T-cell (primary cell): Measurements from ENCODE around the gene NHS. TPM values are rescaled to one million over a fixed set of nuclear protein-coding genes. Genes with fewer than 3 reads are reported as not detected.
"Not testable (repeated sequence)": the region's sequence is repeated elsewhere in the genome, so short reads cannot be mapped to it uniquely, and the experiment has no call there.

Experiments used
- ATAC-seq, 4 experiments: fragments of 200-7000 bp in 3 of 4; fragments of 150-1000 bp in 1 of 4; cut with Tn5 transposase; replicated peaks in 1 of 4; 1 replicate in 3 of 4; 2 replicates in 1 of 4; pipeline ENCODE4 v1.10.0; 2021; ENCODE audit warnings: moderate library complexity in 3 of 4, mild to moderate bottlenecking in 2 of 4, moderate number of reproducible peaks in 1 of 4
- CTCF ChIA-PET, 2 donors: fragments of 300-600 bp; sonication (Branson Sonifier 250); formaldehyde crosslinking; loops; one replicate each; lab custom pipeline; 2022; ENCODE audit warnings: antibody characterized with exemption in 2 of 2; lab: Charles Lee
- POLR2A ChIA-PET, 2 donors: fragments of 300-600 bp; sonication (Branson Sonifier 250); formaldehyde crosslinking; loops; one replicate each; lab custom pipeline; 2022; ENCODE audit warnings: antibody characterized with exemption in 2 of 2; lab: Charles Lee
- DNase-seq, 35 experiments: peaks; one replicate each; pipeline versions ENCODE4 v3.0.0 to v3.0.0-alpha.2; 2013 to 2023
- H3K27ac ChIP-seq: one replicate; pipeline ENCODE4 v1.5.1; 2013; ENCODE audit warnings: low read length
- H3K27me3 ChIP-seq, 2 experiments: replicated peaks in 1 of 2; 1 replicate in 1 of 2; 2 replicates in 1 of 2; pipeline versions ENCODE4 v1.6.1 to v1.7.0; 2013; ENCODE audit warnings: low read length in 1 of 2, mixed read lengths in 1 of 2; ENCODE audit not compliant: control insufficient read depth in 2 of 2, insufficient read depth in 2 of 2; ENCODE audit errors: extremely low read depth in 1 of 2
- H3K36me3 ChIP-seq, 2 donors: 1 replicate in 1 of 2; 2 replicates in 1 of 2; pipeline versions ENCODE4 v1.6.1 to v1.7.0; 2013; ENCODE audit warnings: low read length in 1 of 2; ENCODE audit not compliant: control insufficient read depth in 2 of 2, insufficient read depth in 1 of 2; ENCODE audit errors: extremely low read depth in 1 of 2
- H3K4me1 ChIP-seq, 2 experiments: 1 replicate in 1 of 2; 2 replicates in 1 of 2; pipeline versions ENCODE4 v1.6.1 to v1.7.0; 2013; ENCODE audit warnings: low read length in 2 of 2, mixed read lengths in 1 of 2; ENCODE audit not compliant: insufficient read depth in 2 of 2, control insufficient read depth in 1 of 2; ENCODE audit errors: extremely low read depth in 1 of 2
- H3K4me3 ChIP-seq, 2 donors: 1 replicate in 1 of 2; 2 replicates in 1 of 2; pipeline versions ENCODE4 v1.5.1 to v1.7.0; 2013; ENCODE audit warnings: mild to moderate bottlenecking in 2 of 2, low read length in 1 of 2, moderate library complexity in 1 of 2; ENCODE audit not compliant: control insufficient read depth in 1 of 2; ENCODE audit errors: extremely low read depth in 1 of 2
- H3K9me3 ChIP-seq: 2 replicates; pipeline ENCODE4 v1.7.0; 2013
- H3K27ac Mint-ChIP-seq, 2 donors: one replicate each; pipeline ENCODE4 v1.8.0; 2020 to 2021; ENCODE audit warnings: mild to moderate bottlenecking in 2 of 2, mixed read lengths in 2 of 2
- H3K27me3 Mint-ChIP-seq, 2 donors: one replicate each; pipeline ENCODE4 v1.8.0; 2021 to 2022; ENCODE audit warnings: mixed read lengths in 2 of 2
- H3K36me3 Mint-ChIP-seq: one replicate; pipeline ENCODE4 v1.8.0; 2021; ENCODE audit warnings: mixed read lengths
- H3K4me1 Mint-ChIP-seq, 3 donors: one replicate each; pipeline ENCODE4 v1.8.0; 2020 to 2022; ENCODE audit warnings: mixed read lengths in 3 of 3, mild to moderate bottlenecking in 1 of 3
- H3K4me3 Mint-ChIP-seq, 3 donors: one replicate each; pipeline ENCODE4 v1.8.0; 2020 to 2022; ENCODE audit warnings: mild to moderate bottlenecking in 3 of 3, mixed read lengths in 3 of 3, moderate library complexity in 3 of 3
- H3K9me3 Mint-ChIP-seq, 3 donors: one replicate each; pipeline ENCODE4 v1.8.0; 2020 to 2022; ENCODE audit warnings: mixed read lengths in 3 of 3
- WGBS: methylation state at CpG from one replicate; pipeline ENCODE4 v1.1.5; 2013; ENCODE audit warnings: missing lambda C conversion rate; ENCODE audit not compliant: insufficient coverage; 5-methylcytosine and 5-hydroxymethylcytosine counted together
- total RNA-seq, 35 experiments: library from RNA in 6 of 35; stranded (reverse) in 6 of 35; fragments of 120-200 nt in 1 of 35; gene quantifications; one replicate each; pipeline versions ENCODE4 v1.2.1 to v1.2.4 and lab custom pipeline; 2013 to 2026

Gene NHS
- total RNA-seq, 5 donors from 2014 or later (not counting 1 experiment from before 2014, with no cell fraction given), result 0.03 to 0.20 (median 0.11) TPM; not detected in 1

DNA sequence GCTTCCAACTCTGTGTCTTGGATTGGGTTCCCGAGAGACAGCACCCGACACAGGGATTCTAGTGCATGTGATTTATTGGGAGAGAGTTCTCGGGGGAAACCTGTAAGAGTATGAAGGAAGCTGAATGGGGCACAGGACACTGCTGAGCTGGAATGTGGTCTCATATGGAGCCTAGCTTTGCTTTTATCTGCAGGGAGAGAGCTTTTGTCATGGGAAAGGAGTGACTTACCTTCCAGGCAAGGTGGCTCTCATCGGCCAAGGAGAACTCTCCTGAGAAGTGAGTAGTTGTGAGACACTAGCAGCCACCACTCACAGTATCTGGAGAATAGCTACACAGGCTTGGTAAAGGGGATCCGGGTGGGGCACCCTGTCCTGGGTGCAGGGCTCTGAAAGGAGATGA is 124.5 kb downstream of the NHS start:
- Mint-ChIP-seq H3K27ac (no peak overlapping the region), H3K9me3 (no peaks in the 10 kb centered on the region), H3K4me3 (no peak overlapping the region), H3K36me3 (no peaks in the 10 kb centered on the region), H3K4me1 (no peaks in the 10 kb centered on the region), H3K27me3 (peaks cover under 1 to 11% of the 10 kb centered on the region in 2 donors)
- Histone ChIP-seq H3K4me3 (no peak overlapping the region), H3K9me3 (no peaks in the 10 kb centered on the region), H3K36me3 (no peaks in the 10 kb centered on the region), H3K4me1 (no peaks in the 10 kb centered on the region), H3K27ac (no peak overlapping the region), H3K27me3 (peaks cover 0 to 3% of the 10 kb centered on the region in 2 experiments)
- POLR2A ChIA-PET, result no interaction called here
- no peak for DNase-seq
- ATAC-seq, result no peak
- no CpG with 5 or more reads among the region's 5 CpGs for WGBS
- CTCF ChIA-PET, result no interaction called here

DNA sequence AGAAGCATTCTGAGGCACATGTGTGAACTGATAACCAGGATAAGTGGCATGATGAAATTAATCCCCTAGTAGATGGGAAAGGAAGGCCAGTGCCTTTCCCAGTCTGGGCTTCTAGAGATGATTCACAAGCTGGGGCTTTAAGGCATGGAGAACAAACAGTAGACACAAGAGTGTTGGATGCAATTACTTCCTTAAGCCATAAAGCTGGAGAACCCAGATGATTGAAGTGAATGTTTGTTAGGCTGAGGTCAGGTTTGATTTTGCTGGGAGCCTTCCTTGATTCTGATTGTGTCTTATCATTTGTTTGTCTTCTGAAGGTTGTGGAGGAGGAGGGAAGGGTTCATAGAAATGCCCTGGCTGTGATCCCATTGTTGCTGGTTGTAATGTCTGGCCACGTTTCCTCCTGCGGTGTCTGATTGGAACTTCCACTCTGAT is 125.2 kb downstream of the NHS start:
- H3K36me3 ChIP-seq, result no peaks in the 10 kb centered on the region
- Mint-ChIP-seq H3K27ac (no peak overlapping the region), H3K36me3 (no peaks in the 10 kb centered on the region), H3K4me1 (no peaks in the 10 kb centered on the region), H3K9me3 (no peaks in the 10 kb centered on the region), H3K4me3 (no peak overlapping the region), H3K27me3 (peaks cover 0 to 11% of the 10 kb centered on the region in 2 donors)
- no peaks in the 10 kb centered on the region for H3K4me1 ChIP-seq
- H3K27me3 ChIP-seq, result peaks cover 0 to 3% of the 10 kb centered on the region in 2 experiments
- no peaks in the 10 kb centered on the region for H3K9me3 ChIP-seq
- CTCF ChIA-PET, result no interaction called here
- ATAC-seq (no peak), DNase-seq (no peak)
- H3K4me3 ChIP-seq, result no peak overlapping the region
- POLR2A ChIA-PET, result no interaction called here
- WGBS, result 0% methylated on average over 1 of the region's 2 CpGs
- H3K27ac ChIP-seq, result no peak overlapping the region

DNA sequence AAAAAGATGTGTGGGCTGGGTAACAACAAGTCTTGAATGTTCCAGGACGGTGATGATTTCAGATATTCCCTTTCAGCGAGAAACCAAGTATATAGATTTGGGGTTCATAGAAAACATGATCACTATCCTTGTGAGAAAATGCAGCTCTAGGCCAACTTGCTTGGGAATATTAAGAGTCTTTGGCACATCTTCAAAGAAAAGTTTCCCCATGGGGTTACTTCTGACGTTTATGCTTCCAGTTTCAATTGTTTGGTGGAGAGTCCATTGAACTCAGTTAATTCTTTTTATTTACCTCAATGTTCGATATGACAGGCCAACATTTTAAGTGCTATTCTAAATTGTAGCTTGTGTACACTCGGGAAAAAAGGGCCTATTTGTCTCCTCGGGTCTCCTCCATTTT is 126.7 kb downstream of the NHS start:
- Histone ChIP-seq H3K27ac (no peak overlapping the region), H3K36me3 (no peaks in the 10 kb centered on the region), H3K4me3 (no peak overlapping the region), H3K27me3 (no peaks in the 10 kb centered on the region), H3K4me1 (no peaks in the 10 kb centered on the region), H3K9me3 (no peaks in the 10 kb centered on the region)
- Mint-ChIP-seq H3K27me3 (peaks cover 0 to 11% of the 10 kb centered on the region in 2 donors), H3K9me3 (no peaks in the 10 kb centered on the region), H3K4me1 (no peaks in the 10 kb centered on the region), H3K36me3 (no peaks in the 10 kb centered on the region), H3K4me3 (no peak overlapping the region), H3K27ac (no peak overlapping the region)
- DNase-seq, result no peak
- 100% methylated on average over 2 of the region's 6 CpGs for WGBS
- ChIA-PET POLR2A (no interaction called here), CTCF (no interaction called here)
- no peak for ATAC-seq

DNA sequence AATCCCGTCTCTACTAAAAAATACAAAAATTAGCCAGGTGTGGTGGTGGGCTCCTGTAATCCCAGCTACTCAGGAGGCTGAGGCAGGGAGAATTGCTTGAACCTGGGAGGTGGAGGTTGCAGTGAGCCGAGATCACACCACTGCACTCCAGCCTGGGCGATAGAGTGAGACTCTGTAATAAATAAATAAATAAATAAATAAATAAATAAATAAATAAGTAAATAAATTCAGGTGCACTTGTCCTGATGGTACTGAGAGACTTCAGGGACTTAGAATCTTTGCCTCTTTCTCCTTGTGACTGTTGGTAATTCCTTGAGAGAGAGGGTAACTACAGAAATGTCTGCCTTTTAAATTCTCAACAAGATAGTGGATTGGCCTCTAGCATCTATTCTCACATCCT is 131.4 kb downstream of the NHS start:
- no CpG with 5 or more reads among the region's 3 CpGs for WGBS
- H3K4me3 ChIP-seq, CTCF ChIA-PET, ATAC-seq, H3K36me3 Mint-ChIP-seq, H3K9me3 ChIP-seq, H3K9me3 Mint-ChIP-seq, H3K4me1 ChIP-seq, H3K27me3 Mint-ChIP-seq, H3K27me3 ChIP-seq, H3K27ac Mint-ChIP-seq, DNase-seq, POLR2A ChIA-PET, H3K4me3 Mint-ChIP-seq, H3K27ac ChIP-seq, H3K36me3 ChIP-seq, H3K4me1 Mint-ChIP-seq: not testable (repeated sequence)

DNA sequence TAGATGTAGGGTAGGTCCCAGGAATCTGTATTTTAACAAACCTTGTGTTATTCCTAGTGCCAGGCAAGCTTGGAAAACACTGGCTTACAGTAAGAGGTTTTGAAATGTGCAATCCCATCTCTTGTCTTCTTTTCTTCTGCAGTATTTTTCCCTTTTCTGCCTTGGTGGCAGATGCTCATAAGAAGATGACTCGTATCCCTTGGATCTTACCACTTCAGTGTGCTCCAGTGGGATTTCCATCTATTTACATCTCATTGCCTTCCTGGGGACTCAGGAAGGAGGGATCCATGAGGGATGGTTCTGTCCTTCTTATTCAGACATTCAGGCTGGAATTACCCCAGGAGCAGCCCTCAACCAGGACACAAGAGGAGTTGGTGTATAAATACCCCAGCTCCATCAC is 136.6 kb downstream of the NHS start:
- ATAC-seq (no peak), DNase-seq (no peak)
- Mint-ChIP-seq H3K9me3 (peaks cover 5 to 8% (median 8%) of the 10 kb centered on the region in 3 donors), H3K4me3 (no peak overlapping the region), H3K36me3 (no peaks in the 10 kb centered on the region), H3K27me3 (peaks cover 0 to 15% of the 10 kb centered on the region in 2 donors), H3K27ac (no peak overlapping the region), H3K4me1 (no peaks in the 10 kb centered on the region)
- Histone ChIP-seq H3K4me3 (no peak overlapping the region), H3K9me3 (no peaks in the 10 kb centered on the region), H3K27me3 (no peaks in the 10 kb centered on the region), H3K36me3 (no peaks in the 10 kb centered on the region), H3K4me1 (no peaks in the 10 kb centered on the region), H3K27ac (no peak overlapping the region)
- ChIA-PET POLR2A (no interaction called here), CTCF (no interaction called here)
- WGBS, result no CpG with 5 or more reads among the region's 1 CpG

DNA sequence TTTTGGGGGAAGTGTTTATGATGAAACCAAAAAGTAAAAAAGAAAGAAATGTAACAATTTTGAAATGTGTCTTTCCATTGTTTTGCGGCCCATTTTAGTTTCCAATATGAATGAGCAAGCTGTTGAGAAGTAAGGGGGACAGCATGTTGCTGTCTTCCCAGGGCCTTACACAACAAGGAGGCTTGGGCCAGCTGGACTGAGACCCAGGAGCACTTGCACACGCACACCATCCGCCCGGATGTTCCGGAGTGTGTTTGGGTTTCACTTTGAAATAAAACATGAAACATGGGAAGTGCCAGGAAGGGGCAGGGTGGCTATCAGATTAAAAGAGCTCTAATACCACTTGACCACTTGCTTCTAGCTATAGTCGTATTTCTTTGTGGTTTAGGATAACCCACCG is 144.4 kb downstream of the NHS start:
- Histone ChIP-seq H3K4me1 (no peaks in the 10 kb centered on the region), H3K9me3 (no peaks in the 10 kb centered on the region), H3K4me3 (no peak overlapping the region), H3K27ac (no peak overlapping the region), H3K36me3 (no peaks in the 10 kb centered on the region), H3K27me3 (no peaks in the 10 kb centered on the region)
- peaks cover 0 to 21% of the 10 kb centered on the region in 2 donors for H3K27me3 Mint-ChIP-seq
- ChIA-PET CTCF (no interaction called here), POLR2A (no interaction called here)
- H3K4me3 Mint-ChIP-seq, result no peak overlapping the region
- no peak overlapping the region for H3K27ac Mint-ChIP-seq
- WGBS, result no CpG with 5 or more reads among the region's 7 CpGs
- H3K36me3 Mint-ChIP-seq, result no peaks in the 10 kb centered on the region
- peaks cover 0 to 3% (median 0%) of the 10 kb centered on the region in 3 donors for H3K9me3 Mint-ChIP-seq
- DNase-seq (no peak), ATAC-seq (no peak)
- no peaks in the 10 kb centered on the region for H3K4me1 Mint-ChIP-seq

DNA sequence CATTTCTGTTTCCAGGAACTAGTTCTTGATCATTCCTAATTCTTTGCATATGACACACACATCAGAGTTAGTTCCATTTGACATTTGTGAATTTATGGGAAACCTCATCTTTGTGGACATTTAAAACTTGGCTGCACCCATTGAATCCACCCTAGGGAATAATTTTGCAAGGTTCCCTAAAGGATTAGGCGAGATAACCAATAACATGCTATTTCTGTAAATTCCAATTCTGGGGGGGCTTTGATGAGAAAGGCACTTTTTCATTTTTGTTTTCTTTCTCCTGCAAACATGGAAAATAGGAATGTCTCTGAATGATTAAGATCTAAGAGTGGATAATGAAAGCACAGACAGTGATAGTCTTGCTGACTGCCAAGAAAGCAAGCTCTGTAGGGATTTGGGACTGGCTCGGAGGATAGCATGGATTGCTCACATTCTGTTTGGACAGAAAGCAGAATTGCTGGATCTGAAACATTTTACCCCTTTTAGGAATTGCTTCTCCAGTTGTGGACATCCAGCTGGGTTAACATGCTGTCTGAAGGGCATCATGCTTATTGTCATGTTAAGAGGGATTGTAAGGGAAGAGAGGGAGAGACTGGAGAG is 145.1 kb downstream of the NHS start:
- Histone ChIP-seq H3K4me3 (no peak overlapping the region), H3K36me3 (no peaks in the 10 kb centered on the region), H3K27ac (no peak overlapping the region), H3K4me1 (no peaks in the 10 kb centered on the region), H3K9me3 (no peaks in the 10 kb centered on the region), H3K27me3 (no peaks in the 10 kb centered on the region)
- Mint-ChIP-seq H3K4me3 (no peak overlapping the region), H3K27me3 (peaks cover 0 to 21% of the 10 kb centered on the region in 2 donors), H3K27ac (no peak overlapping the region), H3K4me1 (no peaks in the 10 kb centered on the region), H3K9me3 (peaks cover 0 to 3% (median 0%) of the 10 kb centered on the region in 3 donors), H3K36me3 (no peaks in the 10 kb centered on the region)
- CTCF ChIA-PET, result no interaction called here
- DNase-seq (no peak), ATAC-seq (no peak)
- POLR2A ChIA-PET, result no interaction called here
- WGBS, result 80% methylated on average over 1 of the region's 2 CpGs
